Measurements from ENCODE around the gene MYL12A.

GRCh38 chr18:3226048-3226447 lies 21.6 kb upstream of the MYL12A start:
- TF ChIP-seq POLR2A (IDR thresholded peaks at IDR 0.05) (no peak), CTCF (IDR thresholded peaks at IDR 0.05) (no peak)

Measured in esophagus squamous epithelium (tissue), 4 donors.